Fibroblast of mammary gland (primary cell): Measurements from ENCODE around the gene APP.

Experiments used
- DNase-seq: peaks from one replicate; pipeline ENCODE4 v3.0.0-alpha.2; 2010; ENCODE audit warnings: low read depth
- H3K4me3 ChIP-seq: 2 replicates; pipeline ENCODE4 v1.5.1; 2011; ENCODE audit warnings: low read depth, mild to moderate bottlenecking, low read length, moderate library complexity; ENCODE audit not compliant: control insufficient read depth
- CTCF ChIP-seq: conservative IDR thresholded peaks from 2 replicates; pipeline ENCODE4 v1.5.1; 2011; ENCODE audit warnings: low read depth, low read length, inconsistent platforms; ENCODE audit not compliant: control insufficient read depth, insufficient read depth

Gene APP

GRCh38 chr21:26055841-26056264 is 114.7 kb downstream of the APP start:
- DNase-seq, result peak; percentile 23
- H3K4me3 ChIP-seq, result no peak overlapping the region
- no peak for TF ChIP-seq CTCF

- DNase-seq, result no peak
- H3K4me3 ChIP-seq, result no peak overlapping the region
- no peak for TF ChIP-seq CTCF
These were observed 115.6 kb downstream of the APP start for GRCh38 chr21:26055010-26055409.

- no peak overlapping the region for H3K4me3 ChIP-seq
- TF ChIP-seq CTCF, result no peak
- no peak for DNase-seq
These were observed 118.5 kb downstream of the APP start for GRCh38 chr21:26052057-26052456.

GRCh38 chr21:26050857-26051256 is 119.7 kb downstream of the APP start:
- no peak for DNase-seq
- H3K4me3 ChIP-seq, result no peak overlapping the region

GRCh38 chr21:26049803-26050202 is 120.8 kb downstream of the APP start:
- no peak for TF ChIP-seq CTCF
- no peak for DNase-seq
- no peak overlapping the region for H3K4me3 ChIP-seq

More at GRCh38 chr21:26050857-26051256, 119.7 kb downstream of the APP start:
- TF ChIP-seq CTCF, result no peak

- no peak overlapping the region for H3K4me3 ChIP-seq
- no peak for TF ChIP-seq CTCF
- DNase-seq, result no peak
These were observed 123.1 kb downstream of the APP start for GRCh38 chr21:26047279-26047967.
